ENCODE measurements around the gene DHX8. TPM values are rescaled to one million over a fixed set of nuclear protein-coding genes. Genes with fewer than 3 reads are reported as not detected.

Gene DHX8
- total and polyA plus RNA-seq, 2 of the 8 experiments (the other 6 are each of a cell fraction or from before 2014, with no cell fraction given): 30.5 to 59.4 TPM

DNA sequence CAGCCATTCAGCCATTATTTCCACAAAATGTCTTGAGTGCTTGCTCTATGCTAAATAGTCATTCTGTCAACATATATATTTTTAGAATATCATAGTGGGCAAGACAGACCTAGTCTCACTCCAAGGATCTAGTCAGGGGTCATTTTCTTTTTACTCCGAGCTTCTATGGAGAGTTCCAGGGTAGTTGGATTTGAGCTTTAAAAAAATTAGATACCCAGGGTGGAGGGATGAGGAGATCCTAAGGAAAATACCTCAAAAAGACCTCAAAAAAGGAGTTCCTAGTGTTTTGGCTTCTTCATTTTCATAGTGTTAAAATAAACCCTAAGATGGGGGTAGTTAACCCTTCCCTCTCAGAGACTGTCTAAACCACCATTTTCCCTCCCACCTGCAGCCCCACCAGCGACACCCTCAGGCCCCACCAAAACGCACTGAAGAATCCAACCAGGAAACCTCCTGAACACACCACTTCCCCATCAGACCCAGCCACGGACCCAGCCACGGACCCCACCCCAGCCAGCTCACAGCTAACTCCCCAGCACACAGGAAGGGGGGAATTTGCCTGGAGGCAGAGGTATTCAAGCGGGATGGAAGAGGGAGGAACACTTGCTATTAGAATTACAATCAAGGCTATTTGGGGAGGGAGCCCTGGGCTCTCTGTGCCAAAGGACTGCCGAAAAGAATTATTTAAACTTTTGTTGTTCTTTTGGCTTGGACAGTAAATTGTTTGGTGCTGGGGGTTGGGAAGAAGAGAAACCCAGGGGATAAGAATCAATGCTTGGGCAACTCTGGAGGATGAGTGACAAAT is 60.2 kb downstream of the DHX8 start (continued):
- TF ChIP-seq SRF (IDR thresholded peaks at IDR 0.05; ENCODE audit: low read depth, low read length) (no peak), SAP30 (IDR thresholded peaks at IDR 0.05; ENCODE audit: insufficient read depth, insufficient replicate concordance, low read length) (peak; percentile 24), KDM4A (IDR thresholded peaks at IDR 0.05; ENCODE audit: low read depth, low read length, severe bottlenecking) (no peak), CEBPB (IDR thresholded peaks at IDR 0.05; ENCODE audit: low read depth, low read length) (no peak), FOSL1 (IDR thresholded peaks at IDR 0.05; ENCODE audit: insufficient read depth, low read depth, low read length) (no peak), TAF7 (optimal IDR thresholded peaks at IDR 0.05; ENCODE audit: borderline replicate concordance, low read depth, low read length) (no peak), BACH1 (IDR thresholded peaks at IDR 0.05; ENCODE audit: low read length) (0 out of 2 replicates have a peak, but pooled peaks have one; percentile 14), CREB1 (IDR thresholded peaks at IDR 0.05) (no peak), POLR2A (IDR thresholded peaks at IDR 0.05; ENCODE audit: control extremely low read depth in 1 of 2, low read depth in 2 of 2, low read length in 2 of 2) (no peak), RAD21 (IDR thresholded peaks at IDR 0.05 in 1 of 2, conservative IDR thresholded peaks at IDR 0.05 in 1 of 2; ENCODE audit: low read depth in 2 of 2, low read length in 2 of 2) (peak; percentile 9 to 38; a peak in 2 of 4 replicates), SP2 (IDR thresholded peaks at IDR 0.05; ENCODE audit: low read length) (no peak), EZH2 (IDR thresholded peaks at IDR 0.05; ENCODE audit: low read depth, low read length, severe bottlenecking) (no peak), TBP (IDR thresholded peaks at IDR 0.05; ENCODE audit: low read depth, low read length) (no peak), KDM1A (IDR thresholded peaks at IDR 0.05; ENCODE audit: borderline replicate concordance, low read length) (no peak), NRF1 (IDR thresholded peaks at IDR 0.05; ENCODE audit: low read depth, low read length) (no peak)
- TF ChIP-seq, protein P1, sequence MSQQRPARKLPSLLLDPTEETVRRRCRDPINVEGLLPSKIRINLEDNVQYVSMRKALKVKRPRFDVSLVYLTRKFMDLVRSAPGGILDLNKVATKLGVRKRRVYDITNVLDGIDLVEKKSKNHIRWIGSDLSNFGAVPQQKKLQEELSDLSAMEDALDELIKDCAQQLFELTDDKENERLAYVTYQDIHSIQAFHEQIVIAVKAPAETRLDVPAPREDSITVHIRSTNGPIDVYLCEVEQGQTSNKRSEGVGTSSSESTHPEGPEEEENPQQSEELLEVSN (IDR thresholded peaks at IDR 0.05): no peak

Measured in H1 (cell line).